AG04450 (cell line): ENCODE results near the gene COL4A4. TPM values are rescaled to one million over a fixed set of nuclear protein-coding genes. Genes with fewer than 3 reads are reported as not detected.
A peak's percentile ranks its signal among the peaks of the same experiment; 100 is the strongest.

Experiments used
- CTCF ChIA-PET: fragments of 300-600, 350-600 bp; formaldehyde crosslinking; extraction: SDS; loops from one replicate; lab custom pipeline; 2022; ENCODE audit warnings: antibody characterized with exemption, inconsistent platforms; lab: Charles Lee
- POLR2A ChIA-PET: fragments of 350-600 bp; formaldehyde crosslinking; extraction: SDS; loops from one replicate; lab custom pipeline; 2021; ENCODE audit warnings: antibody characterized with exemption, inconsistent platforms; lab: Yijun Ruan, JAX
- DNase-seq: peaks from one replicate; pipeline ENCODE4 v3.0.0-alpha.2; 2011; ENCODE audit warnings: low read depth, low spot score
- H3K27ac ChIP-seq: one replicate; pipeline ENCODE4 v1.5.1; 2012; ENCODE audit warnings: low read depth, low read length, control low read depth
- H3K27me3 ChIP-seq: one replicate; pipeline ENCODE4 v1.6.0; 2012; ENCODE audit warnings: low read length; ENCODE audit not compliant: control insufficient read depth, insufficient read depth
- H3K4me3 ChIP-seq: 2 replicates; pipeline ENCODE4 v1.5.1; 2011; ENCODE audit warnings: mild to moderate bottlenecking, low read depth, low read length, control low read depth
- H3K9me3 ChIP-seq: 2 replicates; pipeline ENCODE4 v1.5.1; 2012; ENCODE audit warnings: low read length; ENCODE audit not compliant: control insufficient read depth, insufficient read depth
- polyA plus RNA-seq: library from polyadenylated mRNA; depleted of rRNA; stranded (reverse); fragments of >200 nt; gene quantifications from 2 replicates; pipeline ENCODE4 v1.2.3, GENCODE V29; 2011
- TF ChIP-seq, protein P1 (sequence below): IDR thresholded peaks from 2 replicates; pipeline ENCODE4 v1.5.1; 2011; ENCODE audit warnings: low read depth, low read length, control low read depth, inconsistent platforms

Gene COL4A4
- polyA plus RNA-seq, 1 experiment, result 0.06 TPM

DNA sequence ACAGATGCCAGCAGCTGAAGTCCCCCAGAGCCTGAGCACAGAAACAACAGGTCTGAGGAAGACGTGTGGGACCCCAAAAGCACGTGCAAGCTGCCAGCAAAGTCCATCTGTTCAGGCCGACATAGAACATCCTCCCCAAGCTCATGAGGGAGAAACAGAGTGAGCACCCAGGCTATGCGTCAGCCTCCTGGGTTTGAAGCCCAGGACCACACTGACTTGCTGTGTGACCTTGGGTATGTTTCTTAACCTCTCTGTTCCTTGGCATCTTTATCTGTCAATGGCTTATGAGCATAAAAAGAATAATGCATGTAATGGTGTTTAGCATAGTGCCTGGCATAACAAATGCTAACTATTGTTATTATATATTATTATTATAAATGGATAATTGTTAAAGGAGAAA lies 40.3 kb downstream of the COL4A4 start:
- no peak for DNase-seq
- POLR2A ChIA-PET, result no interaction called here
- H3K27me3 ChIP-seq, result peaks cover 11% of the 10 kb centered on the region
- CTCF ChIA-PET, result interaction anchor here (1.2 to 2.1 kb wide), 2 partner anchors 114 to 115 kb away, joined by 3 to 10 read pairs; no protein-coding TSS in a partner anchor
- no peak overlapping the region for H3K27ac ChIP-seq
- H3K4me3 ChIP-seq, result no peak overlapping the region
- TF ChIP-seq, protein P1, sequence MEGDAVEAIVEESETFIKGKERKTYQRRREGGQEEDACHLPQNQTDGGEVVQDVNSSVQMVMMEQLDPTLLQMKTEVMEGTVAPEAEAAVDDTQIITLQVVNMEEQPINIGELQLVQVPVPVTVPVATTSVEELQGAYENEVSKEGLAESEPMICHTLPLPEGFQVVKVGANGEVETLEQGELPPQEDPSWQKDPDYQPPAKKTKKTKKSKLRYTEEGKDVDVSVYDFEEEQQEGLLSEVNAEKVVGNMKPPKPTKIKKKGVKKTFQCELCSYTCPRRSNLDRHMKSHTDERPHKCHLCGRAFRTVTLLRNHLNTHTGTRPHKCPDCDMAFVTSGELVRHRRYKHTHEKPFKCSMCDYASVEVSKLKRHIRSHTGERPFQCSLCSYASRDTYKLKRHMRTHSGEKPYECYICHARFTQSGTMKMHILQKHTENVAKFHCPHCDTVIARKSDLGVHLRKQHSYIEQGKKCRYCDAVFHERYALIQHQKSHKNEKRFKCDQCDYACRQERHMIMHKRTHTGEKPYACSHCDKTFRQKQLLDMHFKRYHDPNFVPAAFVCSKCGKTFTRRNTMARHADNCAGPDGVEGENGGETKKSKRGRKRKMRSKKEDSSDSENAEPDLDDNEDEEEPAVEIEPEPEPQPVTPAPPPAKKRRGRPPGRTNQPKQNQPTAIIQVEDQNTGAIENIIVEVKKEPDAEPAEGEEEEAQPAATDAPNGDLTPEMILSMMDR, result no peak
- no peaks in the 10 kb centered on the region for H3K9me3 ChIP-seq

DNA sequence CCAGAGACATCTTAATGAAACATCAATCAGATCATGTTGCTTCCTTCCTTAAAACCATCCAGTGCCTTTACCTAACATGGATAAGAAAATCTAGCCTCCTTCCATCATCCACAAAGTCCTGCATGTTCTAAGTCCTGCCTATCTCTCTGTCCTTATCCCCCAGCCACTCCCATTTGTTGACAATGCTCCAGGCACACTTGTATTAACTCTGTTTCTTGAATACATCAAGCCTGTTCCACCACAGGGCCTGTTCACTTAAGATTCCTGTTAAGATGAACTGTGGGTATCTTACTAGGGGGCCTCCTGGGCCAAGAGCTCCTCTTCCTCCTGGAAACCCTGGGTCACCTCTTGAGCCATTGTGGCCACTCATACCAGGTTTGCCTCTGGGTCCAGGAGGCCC lies 45.7 kb downstream of the COL4A4 start:
- no peaks in the 10 kb centered on the region for H3K9me3 ChIP-seq
- TF ChIP-seq, protein P1, result no peak
- H3K27ac ChIP-seq, result no peak overlapping the region
- DNase-seq, result no peak
- POLR2A ChIA-PET, result no interaction called here
- peaks cover 2% of the 10 kb centered on the region for H3K27me3 ChIP-seq
- no peak overlapping the region for H3K4me3 ChIP-seq
- CTCF ChIA-PET, result interaction anchor here (3.4 kb wide), 1 partner anchor 120 kb away, joined by 11 read pairs; no protein-coding TSS in a partner anchor

- Histone ChIP-seq H3K27ac (no peak overlapping the region), H3K9me3 (no peaks in the 10 kb centered on the region), H3K4me3 (no peak overlapping the region), H3K27me3 (peaks cover 2% of the 10 kb centered on the region)
- CTCF ChIA-PET, result interaction anchor here (3.4 kb wide), 1 partner anchor 121 kb away, joined by 11 read pairs; no protein-coding TSS in a partner anchor
- TF ChIP-seq, protein P1, result no peak
- no peak for DNase-seq
- POLR2A ChIA-PET, result no interaction called here
Measured at GRCh38 chr2:227117852-227118251, 46.2 kb downstream of the COL4A4 start.

GRCh38 chr2:227117027-227117426 lies 47.0 kb downstream of the COL4A4 start:
- TF ChIP-seq, protein P1, result no peak
- Histone ChIP-seq H3K27me3 (peaks cover 2% of the 10 kb centered on the region), H3K27ac (no peak overlapping the region), H3K4me3 (no peak overlapping the region), H3K9me3 (no peaks in the 10 kb centered on the region)
- ChIA-PET CTCF (interaction anchor here (0.6 to 3.4 kb wide), 2 partner anchors 90 to 121 kb away, joined by 3 to 11 read pairs; no protein-coding TSS in a partner anchor), POLR2A (no interaction called here)
- DNase-seq, result no peak

DNA sequence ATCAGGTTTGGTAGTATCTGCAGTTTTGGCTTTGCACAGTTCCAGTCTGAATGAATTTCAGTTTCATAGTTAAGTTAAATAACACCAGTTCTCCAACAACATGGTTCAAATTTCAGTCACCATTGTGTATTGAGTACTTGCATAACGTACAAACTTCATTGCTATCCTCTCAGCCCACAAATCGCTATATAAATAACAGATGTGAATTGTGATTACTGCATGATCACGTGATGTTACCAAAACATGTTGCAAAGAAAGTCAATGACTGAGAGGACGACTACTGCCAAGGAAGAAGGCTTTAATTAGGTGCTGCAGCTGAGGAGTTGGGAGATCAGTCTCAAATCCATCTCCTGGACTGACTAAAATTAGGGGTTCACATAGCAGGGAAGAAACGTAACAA lies 48.2 kb downstream of the COL4A4 start:
- CTCF ChIA-PET, result no interaction called here
- no peak overlapping the region for H3K27ac ChIP-seq
- no peaks in the 10 kb centered on the region for H3K9me3 ChIP-seq
- no peak overlapping the region for H3K4me3 ChIP-seq
- POLR2A ChIA-PET, result no interaction called here
- peak; percentile 11 for DNase-seq
- H3K27me3 ChIP-seq, result peaks cover 2% of the 10 kb centered on the region
- TF ChIP-seq, protein P1, result no peak
